Vagina (tissue), 2 donors: ENCODE results near the gene PLXDC1.

Experiments
- POLR2A ChIP-seq, 2 donors: fragments of 450-650 bp; IDR thresholded peaks; one replicate each; pipeline ENCODE4 v1.6.1; 2017; ENCODE audit warnings: antibody characterized with exemption in 2 of 2, mild to moderate bottlenecking in 2 of 2, moderate library complexity in 2 of 2
- TF ChIP-seq, protein P1 (sequence below), 3 experiments: fragments of 450-650 bp in 2 of 3; fragments of 200-600 bp in 1 of 3; sonication (generic) in 1 of 3; IDR thresholded peaks; one replicate each; pipeline ENCODE4 v1.5.1; 2017 to 2019; ENCODE audit warnings: antibody characterized with exemption in 3 of 3, mild to moderate bottlenecking in 2 of 3, moderate library complexity in 2 of 3

- TF ChIP-seq, protein P1, sequence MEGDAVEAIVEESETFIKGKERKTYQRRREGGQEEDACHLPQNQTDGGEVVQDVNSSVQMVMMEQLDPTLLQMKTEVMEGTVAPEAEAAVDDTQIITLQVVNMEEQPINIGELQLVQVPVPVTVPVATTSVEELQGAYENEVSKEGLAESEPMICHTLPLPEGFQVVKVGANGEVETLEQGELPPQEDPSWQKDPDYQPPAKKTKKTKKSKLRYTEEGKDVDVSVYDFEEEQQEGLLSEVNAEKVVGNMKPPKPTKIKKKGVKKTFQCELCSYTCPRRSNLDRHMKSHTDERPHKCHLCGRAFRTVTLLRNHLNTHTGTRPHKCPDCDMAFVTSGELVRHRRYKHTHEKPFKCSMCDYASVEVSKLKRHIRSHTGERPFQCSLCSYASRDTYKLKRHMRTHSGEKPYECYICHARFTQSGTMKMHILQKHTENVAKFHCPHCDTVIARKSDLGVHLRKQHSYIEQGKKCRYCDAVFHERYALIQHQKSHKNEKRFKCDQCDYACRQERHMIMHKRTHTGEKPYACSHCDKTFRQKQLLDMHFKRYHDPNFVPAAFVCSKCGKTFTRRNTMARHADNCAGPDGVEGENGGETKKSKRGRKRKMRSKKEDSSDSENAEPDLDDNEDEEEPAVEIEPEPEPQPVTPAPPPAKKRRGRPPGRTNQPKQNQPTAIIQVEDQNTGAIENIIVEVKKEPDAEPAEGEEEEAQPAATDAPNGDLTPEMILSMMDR (IDR thresholded peaks at IDR 0.05) = no peak
- no peak for TF ChIP-seq POLR2A (IDR thresholded peaks at IDR 0.05)
These were observed 44.3 kb downstream of the PLXDC1 start for GRCh38 chr17:39107155-39107554.
